Measurements from ENCODE around the gene SAFB.

The SAFB gene

GRCh38 chr19:5617080-5617479, 5.8 kb upstream of the SAFB start:
- Histone ChIP-seq H3K4me3 (ENCODE audit: low read length) (no peak overlapping the region), H3K9ac (ENCODE audit: low read depth, low read length) (no peak overlapping the region), H3K27me3 (ENCODE audit: insufficient read depth, low read length) (no peaks in the 10 kb centered on the region), H3K27ac (ENCODE audit: low read depth, low read length) (no peak overlapping the region), H3K36me3 (ENCODE audit: insufficient read depth, low read length) (peaks cover 90% of the 10 kb centered on the region), H3K9me3 (ENCODE audit: insufficient read depth, low read depth, low read length) (no peaks in the 10 kb centered on the region), H3K4me1 (ENCODE audit: insufficient read depth, low read length) (no peaks in the 10 kb centered on the region)
- WGBS: 100% methylated on average over 1 of the region's 1 CpG

- H3K4me1 ChIP-seq (ENCODE audit: insufficient read depth, low read length): no peaks in the 10 kb centered on the region
- no peak overlapping the region for H3K9ac ChIP-seq (ENCODE audit: low read depth, low read length)
- H3K4me3 ChIP-seq (ENCODE audit: low read length): no peak overlapping the region
- H3K27me3 ChIP-seq (ENCODE audit: insufficient read depth, low read length): no peaks in the 10 kb centered on the region
- peaks cover 75% of the 10 kb centered on the region for H3K36me3 ChIP-seq (ENCODE audit: insufficient read depth, low read length)
- WGBS: 97% methylated on average over 9 of the region's 9 CpGs
- no peak overlapping the region for H3K27ac ChIP-seq (ENCODE audit: low read depth, low read length)
- H3K9me3 ChIP-seq (ENCODE audit: insufficient read depth, low read depth, low read length): no peaks in the 10 kb centered on the region
Measured at GRCh38 chr19:5618591-5618990, 4.3 kb upstream of the SAFB start.

GRCh38 chr19:5619946-5620345, 2.9 kb upstream of the SAFB start:
- H3K27ac ChIP-seq (ENCODE audit: low read depth, low read length): no peak overlapping the region
- WGBS: 98% methylated on average over 3 of the region's 3 CpGs
- H3K9ac ChIP-seq (ENCODE audit: low read depth, low read length): no peak overlapping the region
- H3K27me3 ChIP-seq (ENCODE audit: insufficient read depth, low read length): no peaks in the 10 kb centered on the region
- H3K36me3 ChIP-seq (ENCODE audit: insufficient read depth, low read length): peaks cover 64% of the 10 kb centered on the region
- H3K4me1 ChIP-seq (ENCODE audit: insufficient read depth, low read length): peaks cover 5% of the 10 kb centered on the region
- no peaks in the 10 kb centered on the region for H3K9me3 ChIP-seq (ENCODE audit: insufficient read depth, low read depth, low read length)
- H3K4me3 ChIP-seq (ENCODE audit: low read length): no peak overlapping the region

GRCh38 chr19:5621311-5621944, 1.5 kb upstream of the SAFB start:
- peak overlapping the region; percentile 84 for H3K9ac ChIP-seq (ENCODE audit: low read depth, low read length)
- no peak overlapping the region for H3K27ac ChIP-seq (ENCODE audit: low read depth, low read length)
- H3K9me3 ChIP-seq (ENCODE audit: insufficient read depth, low read depth, low read length): no peaks in the 10 kb centered on the region
- 60% methylated on average over 14 of the region's 14 CpGs for WGBS
- peak overlapping the region; percentile 97 for H3K4me3 ChIP-seq (ENCODE audit: low read length)
- no peaks in the 10 kb centered on the region for H3K27me3 ChIP-seq (ENCODE audit: insufficient read depth, low read length)
- peaks cover 14% of the 10 kb centered on the region for H3K4me1 ChIP-seq (ENCODE audit: insufficient read depth, low read length)
- H3K36me3 ChIP-seq (ENCODE audit: insufficient read depth, low read length): peaks cover 64% of the 10 kb centered on the region

- Histone ChIP-seq H3K9me3 (ENCODE audit: insufficient read depth, low read depth, low read length) (no peaks in the 10 kb centered on the region), H3K9ac (ENCODE audit: low read depth, low read length) (peak overlapping the region; percentile 84), H3K27me3 (ENCODE audit: insufficient read depth, low read length) (no peaks in the 10 kb centered on the region), H3K4me1 (ENCODE audit: insufficient read depth, low read length) (peaks cover 14% of the 10 kb centered on the region), H3K4me3 (ENCODE audit: low read length) (peak overlapping the region; percentile 97), H3K27ac (ENCODE audit: low read depth, low read length) (peak overlapping the region; percentile 94), H3K36me3 (ENCODE audit: insufficient read depth, low read length) (peaks cover 64% of the 10 kb centered on the region)
- under 1% methylated on average over 35 of the region's 35 CpGs for WGBS
Measured at GRCh38 chr19:5621945-5622464, 878 bp upstream of the SAFB start.

GRCh38 chr19:5623397-5624017, 624 bp downstream of the SAFB start:
- Histone ChIP-seq H3K27ac (ENCODE audit: low read depth, low read length) (peak overlapping the region; percentile 96), H3K27me3 (ENCODE audit: insufficient read depth, low read length) (no peaks in the 10 kb centered on the region), H3K9me3 (ENCODE audit: insufficient read depth, low read depth, low read length) (no peaks in the 10 kb centered on the region), H3K4me1 (ENCODE audit: insufficient read depth, low read length) (peaks cover 21% of the 10 kb centered on the region), H3K36me3 (ENCODE audit: insufficient read depth, low read length) (peaks cover 65% of the 10 kb centered on the region), H3K9ac (ENCODE audit: low read depth, low read length) (peak overlapping the region; percentile 93), H3K4me3 (ENCODE audit: low read length) (peak overlapping the region; percentile 97)
- under 1% methylated on average over 50 of the region's 50 CpGs for WGBS

- H3K9ac ChIP-seq (ENCODE audit: low read depth, low read length): peak overlapping the region; percentile 93
- H3K36me3 ChIP-seq (ENCODE audit: insufficient read depth, low read length): peaks cover 65% of the 10 kb centered on the region
- H3K4me1 ChIP-seq (ENCODE audit: insufficient read depth, low read length): peaks cover 21% of the 10 kb centered on the region
- WGBS: 3% methylated on average over 20 of the region's 20 CpGs
- no peaks in the 10 kb centered on the region for H3K27me3 ChIP-seq (ENCODE audit: insufficient read depth, low read length)
- no peak overlapping the region; the same call in 1 of the 2 replicates for H3K27ac ChIP-seq (ENCODE audit: low read depth, low read length)
- peak overlapping the region; percentile 97 for H3K4me3 ChIP-seq (ENCODE audit: low read length)
- H3K9me3 ChIP-seq (ENCODE audit: insufficient read depth, low read depth, low read length): no peaks in the 10 kb centered on the region
Measured at GRCh38 chr19:5624018-5624663, 1.3 kb downstream of the SAFB start.

GRCh38 chr19:5624741-5625278, 1.9 kb downstream of the SAFB start:
- Histone ChIP-seq H3K27ac (ENCODE audit: low read depth, low read length) (no peak overlapping the region), H3K36me3 (ENCODE audit: insufficient read depth, low read length) (peaks cover 67% of the 10 kb centered on the region), H3K4me1 (ENCODE audit: insufficient read depth, low read length) (peaks cover 21% of the 10 kb centered on the region), H3K9ac (ENCODE audit: low read depth, low read length) (peak overlapping the region; percentile 93; the same call in 1 of the 2 replicates), H3K4me3 (ENCODE audit: low read length) (peak overlapping the region; percentile 97), H3K27me3 (ENCODE audit: insufficient read depth, low read length) (no peaks in the 10 kb centered on the region), H3K9me3 (ENCODE audit: insufficient read depth, low read depth, low read length) (no peaks in the 10 kb centered on the region)
- 66% methylated on average over 8 of the region's 8 CpGs for WGBS

GRCh38 chr19:5625641-5626040, 2.8 kb downstream of the SAFB start:
- H3K27ac ChIP-seq (ENCODE audit: low read depth, low read length): no peak overlapping the region

GRCh38 chr19:5627395-5627904, 4.6 kb downstream of the SAFB start:
- no peak overlapping the region for H3K9ac ChIP-seq (ENCODE audit: low read depth, low read length)
- H3K27ac ChIP-seq (ENCODE audit: low read depth, low read length): no peak overlapping the region

More at GRCh38 chr19:5625641-5626040, 2.8 kb downstream of the SAFB start:
- Histone ChIP-seq H3K27me3 (ENCODE audit: insufficient read depth, low read length) (no peaks in the 10 kb centered on the region), H3K4me1 (ENCODE audit: insufficient read depth, low read length) (peaks cover 21% of the 10 kb centered on the region), H3K36me3 (ENCODE audit: insufficient read depth, low read length) (peaks cover 64% of the 10 kb centered on the region), H3K9me3 (ENCODE audit: insufficient read depth, low read depth, low read length) (no peaks in the 10 kb centered on the region), H3K4me3 (ENCODE audit: low read length) (peak overlapping the region; percentile 15; the same call in 1 of the 2 replicates), H3K9ac (ENCODE audit: low read depth, low read length) (no peak overlapping the region)
- WGBS: 95% methylated on average over 12 of the region's 12 CpGs

GRCh38 chr19:5628461-5628860, 5.6 kb downstream of the SAFB start:
- Histone ChIP-seq H3K4me1 (ENCODE audit: insufficient read depth, low read length) (peaks cover 21% of the 10 kb centered on the region), H3K9ac (ENCODE audit: low read depth, low read length) (no peak overlapping the region), H3K27ac (ENCODE audit: low read depth, low read length) (no peak overlapping the region), H3K4me3 (ENCODE audit: low read length) (no peak overlapping the region), H3K36me3 (ENCODE audit: insufficient read depth, low read length) (peaks cover 78% of the 10 kb centered on the region), H3K27me3 (ENCODE audit: insufficient read depth, low read length) (no peaks in the 10 kb centered on the region), H3K9me3 (ENCODE audit: insufficient read depth, low read depth, low read length) (no peaks in the 10 kb centered on the region)
- WGBS: 87% methylated on average over 1 of the region's 1 CpG

More at GRCh38 chr19:5627395-5627904, 4.6 kb downstream of the SAFB start:
- Histone ChIP-seq H3K4me1 (ENCODE audit: insufficient read depth, low read length) (peaks cover 21% of the 10 kb centered on the region), H3K36me3 (ENCODE audit: insufficient read depth, low read length) (peaks cover 70% of the 10 kb centered on the region), H3K9me3 (ENCODE audit: insufficient read depth, low read depth, low read length) (no peaks in the 10 kb centered on the region), H3K27me3 (ENCODE audit: insufficient read depth, low read length) (no peaks in the 10 kb centered on the region), H3K4me3 (ENCODE audit: low read length) (no peak overlapping the region)
- WGBS: 72% methylated on average over 6 of the region's 6 CpGs
